Right renal cortex interstitium (tissue), 3 donors: Measurements from ENCODE around the gene DNM3. TPM values are rescaled to one million over a fixed set of nuclear protein-coding genes. Genes with fewer than 3 reads are reported as not detected.

ENCODE experiments used
- DNase-seq, 3 donors: peaks; one replicate each; pipeline ENCODE4 v3.0.0-alpha.2; 2013; ENCODE audit warnings: low read depth in 3 of 3, low spot score in 2 of 3
- polyA plus RNA-seq, 3 donors: library from polyadenylated mRNA; unstranded; fragments of 120-200 nt; gene quantifications; one replicate each; pipeline ENCODE4 v1.2.1, GENCODE V29; 2013; ENCODE audit not compliant: insufficient read length in 3 of 3

Gene DNM3
- polyA plus RNA-seq, 3 donors = 4.5 to 5.4 (median 5.4) TPM

- DNase-seq = no peak
Measured at GRCh38 chr1:172460887-172461315, 619.6 kb downstream of the DNM3 start.

Other genes starting within 250 kb of the DNM3 start
- under 1 TPM; 0.24 to 0.69 (median 0.55) TPM for gene MYOCOS, start 219.3 kb upstream of the DNM3 start, polyA plus RNA-seq
- under 1 TPM in 2 of 3 donors, not detected in 1; 0.08 to 0.39 TPM for gene MYOC, start 188.8 kb upstream of the DNM3 start, polyA plus RNA-seq
- gene VAMP4, start 99.4 kb upstream of the DNM3 start, polyA plus RNA-seq = 10 to 100 TPM; 14.3 to 17.0 (median 16.3) TPM
- 10 to 100 TPM; 31.9 to 40.4 (median 38.2) TPM for gene METTL13, start 59.8 kb upstream of the DNM3 start, polyA plus RNA-seq